GM18951 (cell line): ENCODE data around the gene HIC2.
"Not testable (repeated sequence)": the region's sequence is repeated elsewhere in the genome, so short reads cannot be mapped to it uniquely, and the experiment has no call there.

Experiments used
- POLR2A ChIP-seq: IDR thresholded peaks from 4 replicates; pipeline ENCODE4 v1.6.1; 2011; ENCODE audit warnings: mild to moderate bottlenecking; ENCODE audit not compliant: insufficient read length, insufficient read depth; ENCODE audit errors: extremely low read depth
- in situ Hi-C: fragments of 300-500 bp; cut with MboI; formaldehyde crosslinking; loops from one replicate; pipeline ENCODE4 v1.12.0; 2022; ENCODE audit warnings: low sequenced_read_pairs, mixed read lengths, inconsistent platforms; ENCODE audit not compliant: unreplicated experiment

Gene HIC2

GRCh38 chr22:21445437-21446127 lies 28.4 kb downstream of the HIC2 start:
- in situ Hi-C loops, result no loop called here
- no peak for TF ChIP-seq POLR2A

DNA sequence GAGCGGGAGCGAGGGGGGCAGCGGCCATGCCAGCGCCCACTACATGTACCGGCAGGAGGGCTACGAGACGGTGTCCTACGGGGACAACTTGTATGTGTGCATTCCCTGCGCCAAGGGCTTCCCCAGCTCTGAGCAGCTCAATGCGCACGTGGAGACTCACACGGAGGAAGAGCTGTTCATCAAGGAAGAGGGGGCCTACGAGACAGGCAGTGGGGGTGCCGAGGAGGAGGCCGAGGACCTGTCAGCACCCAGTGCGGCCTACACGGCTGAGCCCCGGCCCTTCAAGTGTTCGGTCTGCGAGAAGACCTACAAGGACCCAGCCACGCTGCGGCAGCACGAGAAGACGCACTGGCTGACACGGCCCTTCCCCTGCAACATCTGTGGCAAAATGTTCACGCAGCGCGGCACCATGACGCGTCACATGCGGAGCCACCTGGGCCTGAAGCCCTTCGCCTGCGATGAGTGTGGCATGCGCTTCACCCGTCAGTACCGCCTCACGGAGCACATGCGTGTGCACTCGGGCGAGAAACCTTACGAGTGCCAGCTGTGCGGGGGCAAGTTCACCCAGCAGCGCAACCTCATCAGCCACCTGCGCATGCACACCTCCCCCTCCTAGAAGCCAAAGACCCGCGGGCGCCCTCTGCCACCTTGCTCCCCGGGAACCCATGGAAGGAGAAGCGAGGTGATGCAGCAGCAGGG lies 29.1 kb downstream of the HIC2 start:
- TF ChIP-seq POLR2A, result no peak

DNA sequence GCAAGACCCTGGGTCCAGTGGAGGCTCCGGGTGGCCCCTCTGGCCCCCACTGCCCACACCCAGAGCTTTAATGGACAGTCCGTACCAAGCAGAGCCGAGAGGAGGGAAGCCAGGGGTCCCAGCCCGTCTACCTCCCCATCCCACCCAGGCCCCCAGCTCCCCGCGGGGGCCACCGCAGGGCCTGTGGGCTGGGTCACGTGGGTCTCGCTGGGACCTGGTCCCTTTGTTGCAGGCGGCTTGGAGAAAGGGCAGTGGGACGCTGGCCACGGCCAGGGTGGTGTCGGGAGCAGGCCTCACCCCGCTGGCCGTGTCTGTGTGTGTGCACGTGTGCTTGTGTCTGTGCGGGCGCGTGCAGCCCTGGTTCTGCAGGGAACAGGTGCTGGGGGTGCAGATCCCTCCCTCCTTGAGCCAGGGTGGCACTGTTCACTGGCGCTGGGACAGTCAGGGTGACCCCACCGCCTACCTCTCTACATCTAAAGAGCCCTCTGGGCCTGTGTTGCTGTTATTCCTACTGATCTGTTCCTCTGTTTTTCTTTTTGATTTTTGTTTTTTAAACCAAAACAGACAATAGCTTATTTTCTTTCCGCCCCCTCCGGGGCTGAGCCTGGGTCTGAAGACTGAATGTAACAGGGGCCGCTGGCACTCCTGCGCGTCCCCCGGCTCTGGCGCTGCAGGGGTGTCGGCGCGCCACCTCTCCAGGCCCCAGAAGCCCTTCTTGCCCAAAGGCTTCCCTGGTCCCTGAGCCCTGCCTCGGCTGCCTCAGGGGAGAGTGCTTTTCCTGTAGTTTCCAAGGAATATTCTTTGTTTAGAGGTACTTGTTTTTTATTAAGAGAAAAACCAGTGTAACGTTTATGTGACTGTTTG lies 29.9 kb downstream of the HIC2 start:
- in situ Hi-C loops, result no loop called here
- TF ChIP-seq POLR2A, result no peak

More for the DNA sequence above, 29.1 kb downstream of the HIC2 start:
- in situ Hi-C loops, result no loop called here

DNA sequence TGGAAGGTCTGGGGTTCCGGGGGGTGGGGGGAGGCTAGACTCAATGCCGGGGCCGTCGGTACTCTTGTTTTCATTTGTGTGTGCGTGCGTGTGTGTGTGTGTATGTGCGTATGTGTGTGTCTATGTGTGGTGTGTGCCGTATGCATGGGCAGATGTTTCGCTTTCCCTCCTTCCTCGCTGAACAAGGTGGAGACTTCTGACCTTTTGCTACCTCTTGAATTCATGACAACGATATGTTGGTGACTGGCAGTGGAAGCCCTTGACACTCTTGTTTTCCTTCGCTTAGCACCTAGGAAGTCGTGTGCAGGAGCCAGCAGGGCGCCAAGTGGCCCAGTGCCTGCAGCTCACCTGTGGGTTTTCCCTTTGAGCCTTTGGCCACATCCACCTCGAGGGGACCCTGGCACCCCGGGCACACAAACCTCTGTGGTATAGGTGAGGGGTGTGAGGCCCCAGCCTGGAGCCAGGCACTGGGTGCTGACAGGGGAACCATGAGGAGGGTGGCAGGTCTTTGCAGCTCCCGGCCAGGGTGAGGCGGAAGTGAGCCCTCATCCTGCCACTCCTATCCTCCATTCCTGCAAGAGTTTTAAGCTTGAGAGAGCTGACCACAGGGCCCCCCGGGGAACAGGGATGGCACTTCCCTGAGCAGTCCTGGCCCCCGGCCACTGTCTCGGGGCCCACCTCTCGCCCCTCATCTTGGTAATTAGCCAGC lies 30.7 kb downstream of the HIC2 start:
- TF ChIP-seq POLR2A, result no peak
- in situ Hi-C loops, result no loop called here

- TF ChIP-seq POLR2A, result no peak
- in situ Hi-C loops, result no loop called here
These were observed 31.7 kb downstream of the HIC2 start for GRCh38 chr22:21448627-21449416.

GRCh38 chr22:21449531-21450319 lies 32.6 kb downstream of the HIC2 start:
- in situ Hi-C loops, result no loop called here
- TF ChIP-seq POLR2A, result no peak

DNA sequence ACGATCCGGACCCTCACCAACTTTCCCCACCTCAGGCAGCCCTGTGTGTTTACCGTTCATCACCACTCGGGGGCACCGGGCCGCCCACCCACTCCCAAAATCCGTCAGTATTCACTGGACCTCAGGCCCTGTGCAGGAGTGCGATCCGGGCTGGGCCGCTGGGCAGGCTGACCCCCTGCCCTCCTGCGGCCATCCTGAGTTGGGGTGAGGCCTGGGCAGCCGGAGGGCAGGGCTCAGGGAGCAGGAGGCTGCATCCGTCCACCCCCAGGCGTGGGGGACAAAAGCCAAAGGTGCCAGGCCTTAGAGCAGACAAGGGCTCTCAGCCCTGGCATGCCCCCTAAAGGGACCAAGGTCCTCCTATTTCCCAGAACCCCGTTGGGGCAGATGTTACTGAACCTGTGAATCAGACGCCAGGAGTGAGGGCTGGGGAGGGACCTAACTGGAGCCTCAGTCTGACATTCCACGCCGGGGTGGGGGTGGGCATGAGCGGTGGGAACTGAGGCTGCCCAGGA lies 33.2 kb downstream of the HIC2 start:
- TF ChIP-seq POLR2A, result no peak
- in situ Hi-C loops, result no loop called here

DNA sequence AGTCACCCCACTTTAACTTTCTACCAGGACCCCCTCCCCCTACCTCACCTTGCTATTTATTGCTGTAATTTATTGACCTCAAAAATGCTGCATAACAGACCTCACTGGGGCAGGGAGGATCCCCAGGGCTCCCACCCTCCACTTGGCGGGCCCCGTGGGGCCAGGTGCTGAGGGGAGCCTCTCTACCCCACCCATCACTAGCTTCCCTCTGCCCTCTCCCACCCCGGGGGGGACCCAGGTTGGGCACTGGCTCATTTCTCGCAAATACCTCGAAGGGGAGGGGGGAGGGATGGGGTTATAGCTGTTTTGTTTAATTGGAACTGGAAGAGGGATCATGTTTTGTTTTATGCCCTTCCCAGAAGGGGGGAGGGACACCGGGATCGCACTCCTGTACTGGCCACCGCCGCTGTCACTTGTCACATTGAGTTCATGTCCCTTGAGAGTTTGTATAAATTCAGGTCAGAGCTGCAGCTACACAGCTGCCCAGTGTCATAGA lies 33.7 kb downstream of the HIC2 start:
- in situ Hi-C loops, result no loop called here
- TF ChIP-seq POLR2A, result no peak

DNA sequence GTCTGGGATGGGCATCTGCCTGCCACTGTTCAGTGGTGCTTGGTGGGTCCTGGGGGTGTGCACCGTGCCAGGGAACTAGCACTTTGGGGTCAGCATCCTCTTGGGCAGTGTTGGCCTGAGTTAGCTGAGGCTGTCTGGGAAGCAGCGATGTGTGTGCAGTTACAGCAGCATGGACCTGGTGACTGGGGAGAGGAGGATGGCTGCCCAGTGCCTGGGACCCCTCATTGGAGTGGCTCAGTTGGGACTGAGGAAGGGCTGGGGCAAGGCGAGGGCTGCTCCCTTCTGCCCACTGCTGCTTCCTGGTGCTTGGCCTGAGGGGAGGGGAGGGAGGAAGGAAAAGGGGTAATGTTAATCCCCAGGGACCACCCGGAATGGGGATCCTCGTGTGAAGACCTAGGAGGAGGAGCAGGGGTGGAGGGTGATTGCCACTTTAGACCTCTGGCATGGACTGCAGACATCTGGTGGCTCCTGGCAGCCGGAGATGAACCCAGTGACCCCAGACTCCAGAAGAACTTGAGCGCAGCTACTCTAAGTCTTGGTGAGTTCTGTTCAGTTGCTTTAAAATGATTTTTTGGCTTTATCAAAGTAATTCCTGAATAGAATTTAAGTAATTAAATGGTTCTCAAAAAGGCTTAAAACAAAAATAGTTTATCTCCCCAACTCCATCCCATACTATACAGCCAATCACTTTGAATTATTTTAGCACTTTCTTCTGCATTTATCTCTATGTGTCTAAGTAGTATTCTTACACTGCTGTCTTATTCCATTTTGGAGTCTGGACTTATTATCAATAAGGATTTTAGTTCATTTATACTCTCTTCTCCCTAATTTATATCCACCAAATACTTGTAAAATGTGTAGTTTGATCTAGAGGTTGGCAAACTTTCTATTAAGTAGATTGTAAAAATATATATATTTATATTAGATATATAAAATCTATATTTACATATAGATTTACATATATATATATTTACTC lies 34.7 kb downstream of the HIC2 start:
- TF ChIP-seq POLR2A, result no peak
- in situ Hi-C loops, result no loop called here

- in situ Hi-C loops, result not testable (repeated sequence)
These were observed 35.5 kb downstream of the HIC2 start for GRCh38 chr22:21452666-21453065.

DNA sequence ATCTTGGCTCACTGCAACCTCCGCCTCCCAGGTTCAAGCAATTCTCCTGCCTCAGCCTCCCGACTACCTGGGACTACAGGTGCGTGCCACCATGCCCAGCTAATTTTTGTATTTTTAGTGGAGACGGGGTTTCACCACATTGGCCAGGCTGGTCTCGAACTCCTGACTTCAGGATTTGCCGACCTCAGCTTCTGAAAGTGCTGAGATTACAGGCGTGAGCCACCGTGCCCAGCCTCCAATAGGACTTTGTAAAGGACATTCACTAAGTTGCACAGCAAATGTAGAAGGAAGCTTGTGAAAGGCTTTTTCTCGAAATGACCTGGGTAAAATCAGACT lies 37.8 kb downstream of the HIC2 start:
- in situ Hi-C loops, result not testable (repeated sequence)
